Gastrocnemius medialis (tissue), 4 donors: ENCODE results near the gene ARHGEF37.

Source experiments
- CTCF ChIP-seq, 5 experiments: fragments of 450-650 bp in 3 of 5; fragments of 200-600 bp in 2 of 5; sonication (generic) in 2 of 5; IDR thresholded peaks in 4 of 5; conservative IDR thresholded peaks in 1 of 5; 1 replicate in 4 of 5; 2 replicates in 1 of 5; pipeline ENCODE4 v1.5.1; 2016 to 2019; ENCODE audit warnings: antibody characterized with exemption in 5 of 5, mild to moderate bottlenecking in 3 of 5, moderate library complexity in 3 of 5
- POLR2A ChIP-seq, 2 donors: fragments of 450-650 bp; IDR thresholded peaks; one replicate each; pipeline ENCODE4 v1.6.1; 2017; ENCODE audit warnings: antibody characterized with exemption in 2 of 2, mild to moderate bottlenecking in 2 of 2, moderate library complexity in 2 of 2

- no peak for TF ChIP-seq CTCF (IDR thresholded peaks at IDR 0.05 in 4 of 5, conservative IDR thresholded peaks at IDR 0.05 in 1 of 5)
- no peak for TF ChIP-seq POLR2A (IDR thresholded peaks at IDR 0.05)
Observed at GRCh38 chr5:149628221-149628620, 46.9 kb downstream of the ARHGEF37 start.
